Panc1 (cell line): ENCODE results near the gene RAB26.
"Not testable (repeated sequence)": the region's sequence is repeated elsewhere in the genome, so short reads cannot be mapped to it uniquely, and the experiment has no call there.

Experiments used
- CTCF ChIP-seq: fragments of 450-650 bp; IDR thresholded peaks from 2 replicates; pipeline ENCODE4 v1.5.1; 2017; ENCODE audit warnings: mild to moderate bottlenecking
- POLR2AphosphoS5 ChIP-seq: IDR thresholded peaks from 2 replicates; pipeline ENCODE4 v1.6.1; 2012; ENCODE audit warnings: mild to moderate bottlenecking, low read depth, low read length, moderate library complexity
- REST ChIP-seq, 2 experiments: IDR thresholded peaks; 2 replicates each; pipeline ENCODE4 v1.6.1; 2011 to 2012; ENCODE audit warnings: low read depth in 2 of 2, control low read depth in 1 of 2, low read length in 1 of 2, mild to moderate bottlenecking in 1 of 2, moderate library complexity in 1 of 2; ENCODE audit not compliant: insufficient read depth in 1 of 2
- SIN3A ChIP-seq: IDR thresholded peaks from 2 replicates; pipeline ENCODE4 v1.6.1; 2012; ENCODE audit warnings: low read depth, mild to moderate bottlenecking, low read length, moderate library complexity, borderline replicate concordance; ENCODE audit not compliant: insufficient read depth
- TCF7L2 ChIP-seq: IDR thresholded peaks from 2 replicates; pipeline ENCODE4 v1.6.1; 2011; ENCODE audit warnings: mild to moderate bottlenecking, low read depth, low read length, inconsistent platforms

DNA sequence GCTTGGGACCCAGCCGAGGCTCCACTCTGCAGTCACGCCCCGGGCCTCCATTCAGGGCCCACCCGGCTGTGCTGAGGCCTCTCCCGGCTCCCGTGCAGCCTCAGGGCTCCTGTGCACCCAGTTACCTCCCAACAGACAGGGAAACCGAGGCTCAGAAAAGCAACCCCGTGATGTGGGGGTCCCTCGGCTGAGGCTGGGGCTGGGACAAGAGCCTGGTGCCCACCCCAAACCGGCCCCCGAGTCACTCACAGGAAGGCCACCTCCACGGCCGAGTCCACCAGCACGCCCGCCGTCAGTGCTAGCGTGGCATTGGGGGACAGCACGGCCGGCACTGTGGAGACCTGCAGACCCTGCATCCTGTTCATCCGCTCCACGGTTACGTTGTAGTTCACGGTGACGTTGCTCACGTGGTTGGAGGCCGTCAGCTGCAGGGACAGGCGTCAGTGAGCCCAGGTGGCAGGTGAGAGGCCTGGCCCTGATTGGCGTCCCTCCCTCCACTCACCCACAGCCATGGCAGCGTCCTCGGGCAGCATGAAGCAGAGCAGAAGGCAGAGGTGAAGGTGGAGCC lies 35.8 kb upstream of the RAB26 start:
- TF ChIP-seq POLR2AphosphoS5; CTCF; TCF7L2; REST (IDR thresholded peaks at IDR 0.05; ENCODE audit: insufficient read depth in 1 of 2, low read depth in 2 of 2, low read length in 1 of 2); SIN3A: not testable (repeated sequence)
